NCI-H345 treated with DMSO at 0.1 percent for 48 hours (cell line): Measurements from ENCODE around the gene STEAP1.
"Not testable (repeated sequence)": the region's sequence is repeated elsewhere in the genome, so short reads cannot be mapped to it uniquely, and the experiment has no call there.

ENCODE experiments used
- DNase-seq: peaks from one replicate; lab custom pipeline; 2025; ENCODE audit not compliant: unreplicated experiment; lab: John Stamatoyannopoulos, UW

The STEAP1 gene

DNA sequence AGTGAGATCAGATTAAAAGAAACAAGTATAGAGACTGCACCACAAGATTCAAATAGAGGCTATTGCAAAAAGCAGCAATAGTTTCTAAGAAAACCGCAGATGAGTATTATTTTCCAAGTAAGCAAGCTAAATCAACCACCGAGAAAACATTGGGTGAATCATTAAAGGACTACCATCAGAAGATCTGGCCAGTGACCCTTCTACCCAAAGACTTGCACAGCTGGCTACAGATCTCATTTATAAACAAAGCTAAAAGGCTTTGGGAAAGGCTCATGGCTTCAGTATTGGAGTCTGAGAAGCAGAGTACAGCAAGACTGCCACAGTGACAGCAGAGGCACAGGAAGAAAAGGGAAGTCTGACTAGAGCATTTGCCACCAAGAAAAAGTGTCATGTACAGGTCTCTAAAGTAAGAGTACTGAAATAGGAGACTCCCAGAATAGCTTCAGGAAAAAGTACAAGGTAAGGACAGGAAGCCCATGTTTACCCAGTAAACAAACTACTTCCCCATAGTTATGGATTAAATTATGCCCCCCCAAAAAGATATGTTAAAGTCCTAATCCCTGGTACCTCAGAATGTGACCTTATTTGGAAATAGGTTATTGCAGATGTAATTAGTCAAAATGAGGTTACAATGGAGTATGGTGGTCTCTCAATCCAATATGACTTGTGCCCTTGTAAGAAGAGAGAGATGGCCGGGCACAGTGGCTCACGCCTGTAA lies 19.0 kb downstream of the STEAP1 start:
- DNase-seq: no peak

DNA sequence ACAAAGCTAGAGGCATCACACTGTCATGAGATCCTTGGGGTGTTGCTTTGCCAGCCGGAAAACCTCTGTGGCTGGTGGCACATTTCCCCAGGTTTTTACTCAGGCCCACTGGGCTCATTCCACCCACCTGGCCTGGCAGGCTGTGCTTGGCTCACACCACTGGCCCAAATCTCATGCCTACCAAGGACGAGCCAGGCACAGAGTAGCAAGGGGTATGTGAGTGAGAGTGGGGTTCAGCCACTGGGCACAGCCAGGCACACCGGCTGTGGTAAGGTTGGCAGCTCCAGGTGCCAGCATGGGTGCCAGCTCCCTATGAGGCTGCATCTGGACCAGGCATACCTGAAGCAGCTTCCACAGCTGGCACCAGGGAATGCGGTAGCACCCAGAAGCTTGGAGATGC lies 21.4 kb downstream of the STEAP1 start:
- no peak for DNase-seq

DNA sequence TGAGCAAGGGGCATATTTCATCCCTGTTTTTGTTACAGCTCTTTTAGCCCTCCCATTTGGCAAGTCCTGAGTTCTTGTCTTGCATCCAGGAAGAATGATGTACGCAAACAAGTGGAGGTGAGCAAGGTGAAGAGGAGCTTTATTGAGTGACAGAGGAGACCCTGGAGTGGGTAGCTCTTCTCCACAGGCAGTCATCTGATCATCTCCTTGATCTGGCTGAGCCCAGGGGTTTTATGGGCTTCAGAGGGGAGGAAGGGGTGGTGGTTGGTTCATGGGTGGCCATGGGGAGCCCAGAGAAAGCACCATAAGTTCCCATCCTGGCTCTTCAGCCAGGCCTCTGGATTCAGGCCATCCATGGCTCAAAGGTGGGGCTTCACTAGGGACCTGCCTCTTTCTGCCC lies 21.9 kb downstream of the STEAP1 start:
- no peak for DNase-seq

DNA sequence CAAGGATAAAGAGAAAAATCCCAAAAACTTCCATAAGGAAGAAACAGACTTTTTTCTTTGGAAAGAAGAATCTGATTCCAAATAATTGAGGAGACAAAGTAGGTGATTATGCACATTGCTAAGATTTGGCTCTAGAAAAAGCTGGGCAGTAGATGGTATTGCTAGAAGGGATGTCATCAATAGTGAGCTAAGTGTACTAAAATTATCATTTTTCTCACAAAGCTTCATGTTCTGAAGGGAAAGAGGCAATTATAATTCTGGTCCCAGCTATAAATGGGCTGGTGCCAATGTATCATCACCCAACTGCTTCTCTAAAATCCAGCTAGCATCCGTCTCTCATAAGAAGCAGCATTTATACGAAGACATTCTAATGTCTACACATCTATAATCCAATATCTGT lies 23.9 kb downstream of the STEAP1 start:
- no peak for DNase-seq

DNA sequence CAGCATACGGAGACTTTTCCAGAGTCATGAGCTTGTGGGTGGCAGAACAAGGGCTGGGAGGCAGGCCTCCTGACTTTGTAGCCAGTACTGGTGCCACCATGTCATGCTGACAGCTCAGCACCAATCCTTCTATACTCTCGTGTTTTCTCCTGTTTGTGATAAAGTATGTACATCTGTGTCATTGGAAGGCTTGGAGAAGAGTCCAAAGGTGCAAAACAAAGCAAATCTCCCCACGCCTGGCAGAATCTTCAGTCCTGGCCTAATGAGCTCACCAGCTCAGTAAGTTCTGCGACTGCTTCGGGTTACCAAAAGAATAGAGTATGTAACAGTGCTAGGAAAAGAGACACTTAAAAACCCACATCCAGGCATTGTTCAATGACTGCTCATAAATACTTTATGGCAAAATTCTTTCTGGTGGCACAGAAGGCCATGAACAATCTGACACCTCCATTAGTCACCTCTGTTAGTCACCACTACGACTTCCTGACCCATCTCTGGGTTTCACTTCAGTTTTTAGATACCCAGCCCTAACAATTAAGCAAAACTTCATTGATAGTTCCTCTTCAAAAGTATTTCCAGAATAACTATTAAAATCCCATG lies 24.5 kb downstream of the STEAP1 start:
- DNase-seq: no peak

DNA sequence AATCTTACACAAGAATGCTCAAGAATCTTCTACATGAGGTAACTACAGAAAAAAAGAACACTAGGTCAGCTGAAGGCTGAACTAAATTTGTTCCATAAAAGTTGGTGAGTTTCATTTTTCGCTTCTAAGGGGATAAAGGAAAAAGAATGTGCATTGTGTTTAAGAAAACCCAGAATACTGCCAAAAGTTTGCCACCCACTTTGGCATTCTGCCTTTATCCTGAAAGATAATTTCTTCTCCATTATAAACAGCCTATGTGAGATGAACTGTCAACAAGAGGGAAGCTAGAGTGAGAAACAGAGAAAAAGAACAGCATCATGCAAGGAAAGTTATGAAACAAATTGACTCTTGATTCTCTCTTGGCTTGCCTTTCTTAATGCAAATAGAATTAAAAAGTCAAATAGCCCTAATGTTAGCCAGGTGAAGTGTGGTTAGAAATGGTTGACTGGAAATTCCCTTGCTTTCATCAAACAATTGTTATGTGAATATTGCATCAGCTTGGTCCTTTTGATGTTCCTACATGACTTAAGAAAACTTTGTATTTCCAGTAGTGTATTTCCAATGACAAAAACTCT lies 25.8 kb downstream of the STEAP1 start:
- DNase-seq: no peak

DNA sequence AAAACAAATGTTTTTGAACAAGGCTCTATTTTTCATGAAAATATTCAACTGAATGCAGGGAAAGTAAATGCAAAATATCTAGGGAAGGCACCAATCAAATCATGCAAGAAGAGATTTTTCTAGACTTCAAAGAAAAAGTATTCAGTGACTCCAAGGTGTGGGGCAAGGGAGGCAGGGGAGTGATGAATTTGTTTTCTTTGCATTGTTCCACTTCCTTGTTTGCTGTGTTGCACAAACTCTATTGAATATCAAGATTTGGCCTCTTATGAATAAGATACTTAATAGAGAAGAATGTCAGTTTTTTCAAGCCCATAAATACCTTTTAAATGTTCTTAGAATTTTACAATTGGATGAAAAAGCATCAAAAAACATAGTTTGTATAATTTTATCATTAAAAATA lies 26.4 kb downstream of the STEAP1 start:
- DNase-seq: no peak

DNA sequence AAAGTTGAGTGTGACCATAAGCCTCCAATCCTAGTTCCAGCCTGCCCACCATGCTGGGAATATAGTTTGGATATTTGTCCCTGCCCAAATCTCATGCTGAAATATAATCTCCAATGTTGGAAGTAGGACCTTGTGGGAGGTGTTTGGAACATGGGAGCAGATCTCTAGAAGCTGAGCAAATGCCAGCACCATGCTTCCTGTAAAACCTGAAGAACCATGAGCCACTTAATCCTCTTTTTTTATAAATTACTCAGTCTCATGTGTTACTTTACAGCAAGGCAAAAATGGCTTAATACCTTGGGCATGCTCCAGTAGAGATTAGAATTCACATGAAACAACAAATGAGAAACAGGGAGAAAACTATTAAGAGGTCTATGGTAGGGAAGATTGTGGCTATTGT lies 27.2 kb downstream of the STEAP1 start:
- no peak for DNase-seq

DNA sequence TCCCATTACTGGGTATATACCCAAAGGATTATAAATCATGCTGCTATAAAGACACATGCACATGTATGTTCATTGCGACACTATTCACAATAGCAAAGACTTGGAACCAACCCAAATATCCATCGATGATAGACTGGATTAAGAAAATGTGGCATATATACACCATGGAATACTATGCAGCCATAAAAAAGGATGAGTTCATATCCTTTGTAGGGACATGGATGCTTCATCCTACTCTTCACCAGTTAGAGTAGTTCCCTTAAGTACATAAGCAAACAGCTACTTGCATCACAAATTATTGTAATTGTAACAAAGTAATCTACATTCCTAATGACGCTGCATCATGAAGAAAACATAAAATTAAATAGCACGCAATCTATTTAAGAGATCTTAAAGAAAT lies 32.0 kb downstream of the STEAP1 start:
- not testable (repeated sequence) for DNase-seq

DNA sequence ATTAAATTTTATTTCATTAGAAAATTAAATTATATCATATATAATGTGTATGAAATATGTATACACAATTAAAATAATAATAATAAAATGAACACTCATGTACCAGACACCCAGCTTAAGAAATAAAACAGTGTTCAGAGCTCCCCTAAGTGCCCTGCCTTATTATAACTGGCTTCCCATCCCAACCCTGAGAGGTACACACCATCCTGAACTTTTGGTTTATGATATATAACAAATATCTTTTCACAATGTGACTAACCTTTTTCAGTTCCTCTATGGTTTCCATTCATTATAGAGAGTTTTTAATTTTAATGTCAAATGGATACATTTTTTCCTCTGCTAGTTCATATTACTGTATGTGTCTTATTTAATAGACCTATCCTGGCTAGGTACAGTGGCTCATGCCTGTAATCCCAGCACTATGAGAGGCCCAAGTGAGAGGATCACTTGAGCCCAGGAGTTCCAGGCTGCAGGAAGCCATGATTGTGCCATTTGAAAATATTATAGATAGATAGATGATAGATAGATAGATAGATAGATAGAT lies 33.3 kb downstream of the STEAP1 start:
- no peak for DNase-seq

DNA sequence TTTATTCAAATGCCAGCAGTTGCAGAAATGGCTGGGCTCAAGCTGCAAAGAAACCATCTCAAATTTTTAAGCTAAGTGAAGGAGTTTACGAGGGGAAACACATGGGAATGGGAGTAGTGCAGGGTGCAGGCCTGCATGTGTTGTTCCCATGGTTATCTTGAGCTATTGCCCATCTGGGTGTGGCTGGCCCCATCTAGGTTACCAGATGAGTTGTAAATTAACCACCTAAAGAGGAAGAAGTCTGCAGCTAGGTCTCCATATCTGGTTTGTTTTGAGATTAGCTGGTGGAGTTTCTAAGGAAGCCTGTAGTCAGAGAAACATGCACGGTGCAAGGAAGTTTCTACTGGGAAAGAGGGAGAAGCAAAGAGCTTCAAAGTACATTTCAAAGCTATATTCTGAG lies 34.0 kb downstream of the STEAP1 start:
- DNase-seq: no peak

DNA sequence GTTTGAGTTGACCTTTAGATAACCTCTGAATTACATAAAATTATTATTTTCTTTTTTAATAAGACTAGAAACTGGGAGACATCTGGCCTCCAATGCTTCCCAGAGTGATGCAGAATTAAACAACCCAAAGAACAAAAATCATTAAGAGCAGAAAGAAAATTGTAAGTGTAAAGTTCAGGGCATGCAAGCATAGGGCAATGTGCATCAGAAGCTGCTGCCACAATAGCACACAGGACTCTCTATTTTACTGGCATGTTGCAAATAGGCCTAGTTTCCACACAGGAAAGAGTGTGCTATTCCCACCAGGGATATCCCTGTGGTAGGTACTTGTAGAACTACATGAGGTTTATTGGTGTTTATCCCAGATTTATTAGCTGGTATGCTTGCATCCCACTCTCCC lies 36.7 kb downstream of the STEAP1 start:
- no peak for DNase-seq

DNA sequence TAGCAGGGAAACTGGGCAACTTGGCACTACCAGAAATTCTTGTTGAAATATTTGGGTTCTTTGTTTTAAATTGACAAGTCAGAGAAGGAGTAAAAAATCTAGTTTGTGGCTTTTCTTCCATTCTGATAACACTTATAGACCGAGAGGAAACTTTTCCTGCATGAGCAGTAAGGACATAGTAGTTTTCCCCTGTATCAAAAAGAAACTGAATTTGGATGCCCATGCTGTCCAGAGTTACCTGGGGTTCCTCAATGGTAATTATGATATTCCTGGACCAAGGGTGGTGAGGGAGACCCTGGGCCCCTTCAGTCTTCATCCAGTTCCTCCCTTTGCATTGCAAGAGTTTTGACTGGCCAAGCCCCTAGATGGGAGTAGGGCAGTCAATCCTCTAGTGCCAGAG lies 37.4 kb downstream of the STEAP1 start:
- no peak for DNase-seq

DNA sequence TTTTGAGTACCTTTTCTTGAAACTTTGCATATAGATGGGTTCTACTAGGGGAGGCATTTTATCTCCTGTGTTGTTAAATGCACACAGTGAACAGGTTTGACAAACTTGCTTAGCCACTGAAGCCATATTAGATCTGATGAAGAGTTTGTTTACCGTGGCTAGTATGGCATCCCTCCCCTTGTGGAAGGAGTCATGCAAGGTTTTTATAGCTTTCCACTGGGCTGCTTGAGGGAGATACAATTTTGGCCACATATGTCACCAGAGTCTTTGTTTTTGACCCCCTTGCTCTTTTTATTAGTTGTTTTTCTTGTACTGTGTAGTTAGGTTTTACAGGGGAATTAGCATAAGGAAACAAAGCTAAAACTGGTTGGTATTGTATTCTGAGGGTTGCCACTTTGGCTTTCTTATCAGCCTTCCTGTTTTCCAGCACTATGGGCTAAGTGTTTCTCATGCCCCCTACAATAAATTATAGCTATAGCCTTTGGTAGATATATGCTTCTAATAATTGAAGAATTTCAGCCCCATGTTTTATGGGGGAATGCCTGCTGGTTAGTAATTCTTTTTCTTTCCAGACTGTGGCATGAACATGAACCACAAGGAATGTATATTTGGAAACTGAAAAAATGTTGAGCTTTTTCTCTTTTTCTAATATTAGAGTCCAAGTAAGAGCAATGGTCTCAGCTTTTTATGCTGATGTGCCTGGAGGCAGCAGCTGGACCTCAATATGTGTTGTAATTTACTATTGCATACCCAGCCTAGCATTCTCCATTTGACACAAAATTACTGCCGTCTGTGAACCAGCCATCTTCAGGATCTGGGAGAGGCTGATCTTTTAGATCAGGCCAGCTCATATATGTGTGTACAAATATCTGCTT lies 38.8 kb downstream of the STEAP1 start:
- DNase-seq: no peak

DNA sequence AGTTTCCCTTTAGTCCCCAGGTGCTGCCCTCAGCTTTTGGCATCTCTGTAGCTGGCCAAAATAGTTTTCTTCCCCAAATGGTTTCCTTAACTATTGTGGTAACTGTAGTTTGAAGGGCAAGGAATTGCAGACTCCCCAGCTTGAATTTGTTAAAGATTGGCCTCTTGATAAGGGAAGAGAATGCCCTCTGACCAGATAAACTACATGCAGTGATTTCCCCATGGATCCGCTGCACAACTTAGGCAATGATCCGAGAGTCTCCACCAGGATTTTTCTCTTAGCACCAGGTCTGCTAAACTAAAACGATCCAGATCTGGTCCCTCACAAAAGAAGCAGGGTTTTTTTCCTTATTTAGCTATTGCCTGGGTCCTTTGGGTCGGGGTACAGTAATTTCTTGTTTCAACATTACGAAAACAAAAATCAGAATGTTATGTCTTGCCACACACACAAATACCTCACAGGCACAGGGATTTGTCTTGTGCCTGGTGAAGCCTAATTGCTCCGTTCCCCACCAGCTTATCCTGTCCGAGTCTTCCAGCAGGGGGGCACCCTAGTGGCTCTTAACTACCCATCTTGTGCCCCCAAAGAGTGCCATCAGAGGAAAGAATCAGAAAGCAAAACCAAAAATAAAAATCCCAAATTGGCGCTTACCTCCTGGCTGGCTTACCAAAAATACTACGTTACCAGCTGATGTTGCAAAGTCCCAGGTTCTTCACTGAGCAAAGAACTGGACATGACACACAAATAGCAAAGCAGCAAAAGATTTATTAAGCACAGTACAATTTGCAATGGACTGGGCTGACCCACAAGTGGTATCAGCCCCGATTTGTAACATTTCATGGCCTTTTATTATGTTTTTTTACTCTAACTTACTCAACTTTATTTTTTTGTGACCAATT lies 40.9 kb downstream of the STEAP1 start:
- no peak for DNase-seq

DNA sequence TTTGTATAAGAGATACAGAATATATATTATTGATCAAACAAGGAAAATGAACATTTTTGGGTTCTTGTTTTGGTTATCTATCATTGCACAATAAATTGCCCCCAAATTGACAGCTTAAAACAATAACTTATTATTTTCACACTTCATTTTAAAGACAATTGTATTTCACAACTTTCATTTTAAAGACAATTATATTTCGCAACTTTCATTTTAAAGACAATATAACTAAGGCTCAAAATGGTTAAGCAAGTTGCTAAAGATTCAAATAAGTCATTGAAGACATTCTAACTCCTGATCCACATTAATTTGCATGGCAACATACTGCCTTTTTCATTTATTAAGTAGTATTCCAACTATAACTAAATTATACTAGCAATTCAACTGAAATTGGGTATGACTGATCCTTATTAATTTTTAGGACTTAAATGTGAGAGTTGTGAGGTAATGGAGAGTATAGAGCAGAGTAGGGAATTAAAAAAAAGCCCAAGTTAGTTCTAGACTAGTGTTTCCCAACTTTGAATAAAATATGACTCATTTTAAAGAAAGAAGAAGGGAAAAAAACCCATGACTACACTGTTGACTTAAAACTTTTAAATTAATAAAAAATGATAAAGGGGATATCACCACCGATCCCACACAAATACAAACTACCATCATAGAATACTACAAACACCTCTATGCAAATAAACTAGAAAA lies 47.4 kb downstream of the STEAP1 start:
- no peak for DNase-seq

DNA sequence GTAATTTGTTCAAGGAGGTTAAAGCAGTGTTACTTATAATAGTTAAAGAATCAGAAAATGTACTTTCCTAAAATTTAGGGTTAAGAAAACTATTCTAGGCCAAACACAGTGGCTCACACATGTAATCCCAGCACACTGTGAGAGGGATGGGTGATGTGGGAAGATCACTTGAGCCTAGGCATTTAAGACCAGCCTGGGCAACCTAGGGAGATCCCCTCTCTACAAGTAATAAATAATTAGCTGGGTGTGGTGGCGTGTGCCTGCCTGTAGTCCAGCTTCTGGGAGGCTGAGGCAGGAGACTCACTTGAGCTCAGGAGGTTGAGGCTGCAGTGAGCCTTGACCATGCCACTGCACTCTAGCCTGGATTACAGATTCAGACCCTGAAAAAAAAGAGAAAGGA lies 53.7 kb downstream of the STEAP1 start:
- DNase-seq: no peak

DNA sequence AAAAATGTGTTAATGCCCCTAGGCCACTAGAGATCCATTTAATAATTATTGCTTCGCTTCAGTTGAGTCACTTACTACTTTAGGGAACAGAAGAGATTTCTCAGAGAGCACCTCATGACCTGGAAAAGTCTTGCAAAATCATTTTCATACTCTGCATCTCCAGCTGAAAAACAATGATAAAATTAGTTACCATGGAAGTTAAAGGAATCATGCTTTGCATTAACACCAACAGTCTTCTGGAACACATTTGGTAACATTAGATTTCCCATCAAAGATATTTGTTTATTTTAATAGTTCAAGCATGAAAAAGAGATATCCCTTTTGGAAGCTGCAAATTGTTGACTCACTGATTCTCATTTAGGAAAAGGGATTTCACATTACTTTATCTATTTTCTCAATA lies 55.5 kb downstream of the STEAP1 start:
- DNase-seq: no peak

DNA sequence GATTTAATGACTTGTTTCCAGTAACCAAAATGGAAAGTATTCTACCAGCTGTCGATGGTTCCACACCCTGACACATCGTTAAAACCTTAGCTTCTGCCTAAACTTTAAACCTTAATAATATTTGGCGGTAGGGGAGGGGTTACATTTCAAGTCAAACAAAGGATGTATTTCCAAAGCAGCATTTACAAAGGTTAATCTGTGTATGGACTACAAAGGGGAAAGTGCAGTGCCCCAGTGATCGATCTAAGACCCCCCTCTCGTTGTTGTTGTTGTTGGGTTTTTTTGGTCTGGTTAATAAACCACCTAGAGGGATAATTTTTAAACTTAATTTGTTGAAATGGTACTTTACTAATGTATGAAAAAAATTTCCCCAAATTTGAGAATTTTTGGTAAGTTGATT lies 56.2 kb downstream of the STEAP1 start:
- DNase-seq: no peak

DNA sequence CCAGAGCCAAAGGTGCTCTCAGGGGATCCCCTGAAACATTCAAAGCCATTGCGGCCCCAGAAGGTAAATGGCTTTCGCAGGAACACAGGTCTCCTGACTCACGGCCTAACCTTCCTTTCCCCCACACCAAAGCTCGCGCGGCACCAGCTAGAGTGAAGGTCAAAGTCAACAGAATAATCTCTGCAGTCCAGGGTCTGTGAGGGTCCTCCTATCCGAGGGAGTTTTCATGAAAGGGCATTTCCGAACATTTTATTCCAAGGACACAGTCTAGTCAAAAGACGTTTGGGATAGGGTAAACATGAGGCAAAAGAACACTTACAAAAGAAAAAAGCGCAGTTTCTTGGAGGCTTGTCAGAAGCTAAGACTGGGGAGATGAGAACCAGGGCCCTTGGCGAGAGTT lies 56.7 kb downstream of the STEAP1 start:
- no peak for DNase-seq
